Activated CD4-positive, CD25-positive, alpha-beta regulatory T cell treated with anti-CD3 and anti-CD28 coated beads, Interleukin-2, amount 50 U/mL, for 72 hours (primary cell): ENCODE measurements around the gene VPS11.
"Not testable (repeated sequence)": the region's sequence is repeated elsewhere in the genome, so short reads cannot be mapped to it uniquely, and the experiment has no call there.

Source experiments
- DNase-seq: peaks from one replicate; pipeline ENCODE4 v3.0.0; 2021

The VPS11 gene

GRCh38 chr11:119067371-119068222, at the start of gene VPS11:
VPS11 (plus strand) TSS chr11:119067818; CDS start chr11:119067824, 6 bp downstream.
- peak; percentile 97 for DNase-seq

- DNase-seq, result peak; percentile 92
These were observed 49.3 kb upstream of the VPS11 start, which contains the start of the genes RPS25 and TRAPPC4 for GRCh38 chr11:119018074-119018938. RPS25 (minus strand) TSS chr11:119018343; CDS start chr11:119018284, 59 bp downstream. TRAPPC4 (plus strand) TSS chr11:119018766; CDS start chr11:119018796, 30 bp downstream.

GRCh38 chr11:119019996-119020395, 47.6 kb upstream of the VPS11 start:
- no peak for DNase-seq

GRCh38 chr11:119021631-119022030, 46.0 kb upstream of the VPS11 start:
- DNase-seq, result no peak

- DNase-seq, result no peak
These were observed 43.9 kb upstream of the VPS11 start for GRCh38 chr11:119023741-119024140.

GRCh38 chr11:119024430-119025098, 43.1 kb upstream of the VPS11 start:
- no peak for DNase-seq

GRCh38 chr11:119025099-119025473, 42.5 kb upstream of the VPS11 start:
- DNase-seq, result no peak

GRCh38 chr11:119025541-119025940, 42.1 kb upstream of the VPS11 start:
- DNase-seq, result no peak

GRCh38 chr11:119025978-119026766, 41.4 kb upstream of the VPS11 start:
- no peak for DNase-seq

- no peak for DNase-seq
These were observed 40.6 kb upstream of the VPS11 start for GRCh38 chr11:119026970-119027369.

GRCh38 chr11:119027561-119028345, 39.9 kb upstream of the VPS11 start:
- DNase-seq, result no peak

GRCh38 chr11:119028346-119029068, 39.1 kb upstream of the VPS11 start:
- no peak for DNase-seq

- DNase-seq, result no peak
These were observed 38.6 kb upstream of the VPS11 start for GRCh38 chr11:119029069-119029339.

GRCh38 chr11:119029340-119030028, 38.1 kb upstream of the VPS11 start:
- no peak for DNase-seq

- no peak for DNase-seq
These were observed 37.6 kb upstream of the VPS11 start for GRCh38 chr11:119030029-119030328.

GRCh38 chr11:119030329-119031047, 37.1 kb upstream of the VPS11 start, which contains the start of gene SLC37A4:
SLC37A4 (minus strand) TSS chr11:119030877.
- peak; percentile 100 for DNase-seq

GRCh38 chr11:119031912-119032280, 35.7 kb upstream of the VPS11 start:
- no peak for DNase-seq

- not testable (repeated sequence) for DNase-seq
These were observed 34.2 kb upstream of the VPS11 start for GRCh38 chr11:119033421-119033820.

GRCh38 chr11:119034813-119035212, 32.8 kb upstream of the VPS11 start:
- no peak for DNase-seq

- no peak for DNase-seq
These were observed 28.7 kb upstream of the VPS11 start for GRCh38 chr11:119038884-119039283.
